Measurements from ENCODE around the gene TMEM221.

The TMEM221 gene

GRCh38 chr19:17441241-17442021 is 7.0 kb downstream of the TMEM221 start:
- DNase-seq (ENCODE audit: low spot score): peak; percentile 40

GRCh38 chr19:17436874-17437267 is 11.6 kb downstream of the TMEM221 start:
- DNase-seq (ENCODE audit: low spot score): no peak

- no peak for DNase-seq (ENCODE audit: low spot score)
Observed at GRCh38 chr19:17436094-17436873, 12.2 kb downstream of the TMEM221 start.

GRCh38 chr19:17435218-17435617 is 13.2 kb downstream of the TMEM221 start:
- DNase-seq (ENCODE audit: low spot score): no peak

GRCh38 chr19:17431417-17431816 is 17.1 kb downstream of the TMEM221 start:
- DNase-seq (ENCODE audit: low spot score): no peak

GRCh38 chr19:17429641-17430113 is 18.8 kb downstream of the TMEM221 start:
- DNase-seq (ENCODE audit: low spot score): no peak

GRCh38 chr19:17424743-17425365 is 23.6 kb downstream of the TMEM221 start:
- DNase-seq (ENCODE audit: low spot score): peak; percentile 53

- DNase-seq (ENCODE audit: low spot score): no peak
Observed at GRCh38 chr19:17423429-17424208, 24.8 kb downstream of the TMEM221 start.

- no peak for DNase-seq (ENCODE audit: low spot score)
Observed at GRCh38 chr19:17421942-17422341, 26.5 kb downstream of the TMEM221 start.

GRCh38 chr19:17420475-17420924 is 28.0 kb downstream of the TMEM221 start:
- peak; percentile 52 for DNase-seq (ENCODE audit: low spot score)

- peak; percentile 99 for DNase-seq (ENCODE audit: low spot score)
Observed at GRCh38 chr19:17419621-17420474, 28.6 kb downstream of the TMEM221 start, which contains the start of gene MVB12A. TSS of gene MVB12A (plus strand) at chr19:17420047. CDS start at chr19:17420136, 89 bp downstream.

- DNase-seq (ENCODE audit: low spot score): no peak
Observed at GRCh38 chr19:17419154-17419620, 29.3 kb downstream of the TMEM221 start.

- no peak for DNase-seq (ENCODE audit: low spot score)
Observed at GRCh38 chr19:17418710-17419109, 29.8 kb downstream of the TMEM221 start.

GRCh38 chr19:17415121-17415520 is 33.3 kb downstream of the TMEM221 start:
- DNase-seq (ENCODE audit: low spot score): no peak

GRCh38 chr19:17414097-17414496 is 34.4 kb downstream of the TMEM221 start:
- DNase-seq (ENCODE audit: low spot score): no peak

GRCh38 chr19:17411801-17412200 is 36.7 kb downstream of the TMEM221 start:
- no peak for DNase-seq (ENCODE audit: low spot score)

- DNase-seq (ENCODE audit: low spot score): no peak
Observed at GRCh38 chr19:17409990-17410389, 38.5 kb downstream of the TMEM221 start.

GRCh38 chr19:17406887-17407196 is 41.6 kb downstream of the TMEM221 start:
- no peak for DNase-seq (ENCODE audit: low spot score)

GRCh38 chr19:17406046-17406886 is 42.2 kb downstream of the TMEM221 start:
- DNase-seq (ENCODE audit: low spot score): no peak
